Testis (tissue), 2 donors: ENCODE results near the gene TSR1.

Source experiments
- CTCF ChIP-seq, 3 experiments: fragments of 450-650 bp in 2 of 3; fragments of 200-600 bp in 1 of 3; sonication (generic) in 1 of 3; IDR thresholded peaks; one replicate each; pipeline ENCODE4 v1.5.1; 2016 to 2019; ENCODE audit warnings: antibody characterized with exemption in 3 of 3, mild to moderate bottlenecking in 2 of 3, moderate library complexity in 1 of 3
- POLR2A ChIP-seq: fragments of 450-650 bp; IDR thresholded peaks from one replicate; pipeline ENCODE4 v1.6.1; 2017; ENCODE audit warnings: antibody characterized with exemption, mild to moderate bottlenecking, moderate library complexity

- no peak for TF ChIP-seq POLR2A
- TF ChIP-seq CTCF (IDR thresholded peaks at IDR 0.05), result no peak
Measured at GRCh38 chr17:2335726-2336214, 487 bp downstream of the TSR1 start.
